ENCODE measurements around the gene CCDC71. TPM values are rescaled to one million over a fixed set of nuclear protein-coding genes. Genes with fewer than 3 reads are reported as not detected.
A peak's percentile ranks its signal among the peaks of the same experiment; 100 is the strongest.

Gene CCDC71
- total and polyA plus RNA-seq, 2 of the 13 experiments (the other 11 are each of a cell fraction or from before 2014, with no cell fraction given), result 9.7 to 14.3 TPM

- TF ChIP-seq ARID3A (IDR thresholded peaks at IDR 0.05; ENCODE audit: low read depth, low read length) (no peak), AHDC1 (CRISPR knock-in tag; IDR thresholded peaks at IDR 0.05; ENCODE audit: borderline replicate concordance) (no peak), HIVEP1 (CRISPR knock-in tag; IDR thresholded peaks at IDR 0.05) (no peak), EED (CRISPR knock-in tag; IDR thresholded peaks at IDR 0.05) (0 out of 2 replicates have a peak, but pooled peaks have one; percentile 30), GLI4 (CRISPR knock-in tag; IDR thresholded peaks at IDR 0.05; ENCODE audit: borderline replicate concordance) (0 out of 2 replicates have a peak, but pooled peaks have one; percentile 41), NFATC3 (CRISPR knock-in tag; IDR thresholded peaks at IDR 0.05) (0 out of 2 replicates have a peak, but pooled peaks have one; percentile 41), ZFY (CRISPR knock-in tag; IDR thresholded peaks at IDR 0.05) (no peak), SETDB1 (CRISPR knock-in tag; IDR thresholded peaks at IDR 0.05; ENCODE audit: borderline replicate concordance) (no peak), ZNF772 (CRISPR knock-in tag; IDR thresholded peaks at IDR 0.05) (0 out of 2 replicates have a peak, but pooled peaks have one; percentile 28), GTF2F1 (IDR thresholded peaks at IDR 0.05; ENCODE audit: low read length) (no peak), BHLHE40 (IDR thresholded peaks at IDR 0.05; ENCODE audit: low read length) (no peak), NFE2 (CRISPR knock-in tag; IDR thresholded peaks at IDR 0.05) (no peak), SMAD3 (CRISPR knock-in tag; IDR thresholded peaks at IDR 0.05) (no peak), HNRNPL (IDR thresholded peaks at IDR 0.05; ENCODE audit: low read depth, low read length) (no peak), GABPB1 (CRISPR knock-in tag; IDR thresholded peaks at IDR 0.05) (no peak), PCBP2 (optimal IDR thresholded peaks at IDR 0.05; ENCODE audit: low read depth, low read length, poor library complexity, severe bottlenecking) (no peak), NONO (IDR thresholded peaks at IDR 0.05) (no peak), NONO (CRISPR knock-in tag; conservative IDR thresholded peaks at IDR 0.05) (no peak), ZFP91 (CRISPR knock-in tag; IDR thresholded peaks at IDR 0.05; ENCODE audit: borderline replicate concordance) (no peak), ZNF337 (CRISPR knock-in tag; IDR thresholded peaks at IDR 0.05; ENCODE audit: borderline replicate concordance, low read depth) (no peak), ZNF441 (CRISPR knock-in tag; IDR thresholded peaks at IDR 0.05; ENCODE audit: borderline replicate concordance) (no peak)
These were observed 34.1 kb downstream of the CCDC71 start (continued) for GRCh38 chr3:49132073-49132436.

Measured in HepG2 (cell line).